ENCODE results near the gene ZKSCAN4.
A peak's percentile ranks its signal among the peaks of the same experiment; 100 is the strongest.

Gene ZKSCAN4

GRCh38 chr6:28252009-28252975 lies at the start of gene ZKSCAN4:
Gene ZKSCAN4, minus strand, starts transcription at chr6:28252269. Its CDS starts 289 bp downstream, at chr6:28251980.
- peak; percentile 79 for DNase-seq

GRCh38 chr6:28296520-28297060 lies 44.5 kb upstream of the ZKSCAN4 start:
- DNase-seq = no peak

GRCh38 chr6:28295326-28295725 lies 43.3 kb upstream of the ZKSCAN4 start:
- no peak for DNase-seq

GRCh38 chr6:28291573-28291972 lies 39.5 kb upstream of the ZKSCAN4 start:
- no peak for DNase-seq

GRCh38 chr6:28282926-28283325 lies 30.9 kb upstream of the ZKSCAN4 start:
- no peak for DNase-seq

- DNase-seq = peak; percentile 56
Measured at GRCh38 chr6:28281288-28282064, 29.4 kb upstream of the ZKSCAN4 start, which contains the start of gene PGBD1. Gene PGBD1, plus strand, starts transcription at chr6:28281572. Its CDS starts 2,242 bp downstream, at chr6:28283814.

- no peak for DNase-seq
Measured at GRCh38 chr6:28280595-28281287, 28.7 kb upstream of the ZKSCAN4 start.

GRCh38 chr6:28277746-28278145 lies 25.7 kb upstream of the ZKSCAN4 start:
- DNase-seq = no peak

- no peak for DNase-seq
Measured at GRCh38 chr6:28274888-28275287, 22.8 kb upstream of the ZKSCAN4 start.

- no peak for DNase-seq
Measured at GRCh38 chr6:28269492-28269891, 17.4 kb upstream of the ZKSCAN4 start.

GRCh38 chr6:28267695-28268059 lies 15.6 kb upstream of the ZKSCAN4 start:
- DNase-seq = no peak

- peak; percentile 67 for DNase-seq
Measured at GRCh38 chr6:28266962-28267694, 15.1 kb upstream of the ZKSCAN4 start, which contains the start of gene ZSCAN26. Gene ZSCAN26, plus strand, starts transcription at chr6:28267143. Its CDS starts 4,777 bp downstream, at chr6:28271920.

- DNase-seq = no peak
Measured at GRCh38 chr6:28266563-28266961, 14.5 kb upstream of the ZKSCAN4 start.

- DNase-seq = no peak
Measured at GRCh38 chr6:28264834-28265401, 12.8 kb upstream of the ZKSCAN4 start.

- no peak for DNase-seq
Measured at GRCh38 chr6:28263922-28264321, 11.9 kb upstream of the ZKSCAN4 start.

GRCh38 chr6:28258877-28259777 lies 7.1 kb upstream of the ZKSCAN4 start, which contains the start of gene NKAPL:
Gene NKAPL, plus strand, starts transcription at chr6:28259297. Its CDS starts 75 bp downstream, at chr6:28259372.
- no peak for DNase-seq

GRCh38 chr6:28257042-28257441 lies 5.0 kb upstream of the ZKSCAN4 start:
- DNase-seq = no peak

GRCh38 chr6:28254121-28254519 lies 2.1 kb upstream of the ZKSCAN4 start:
- DNase-seq = no peak

GRCh38 chr6:28251661-28252008 lies 434 bp downstream of the ZKSCAN4 start:
- DNase-seq = no peak

GRCh38 chr6:28250747-28251146 lies 1.3 kb downstream of the ZKSCAN4 start:
- DNase-seq = no peak

All from SHP77 treated with DMSO at 0.1 percent for 48 hours (cell line).